IPS DF 4.7 (cell line): Measurements from ENCODE around the gene NELL1.

Source experiments
- DNase-seq: peaks from one replicate; pipeline ENCODE4 v3.0.0-alpha.2; 2013; ENCODE audit warnings: low spot score; ENCODE audit errors: extremely low read depth

Gene NELL1

GRCh38 chr11:21411597-21411996, 742.2 kb downstream of the NELL1 start:
- DNase-seq = no peak

DNA sequence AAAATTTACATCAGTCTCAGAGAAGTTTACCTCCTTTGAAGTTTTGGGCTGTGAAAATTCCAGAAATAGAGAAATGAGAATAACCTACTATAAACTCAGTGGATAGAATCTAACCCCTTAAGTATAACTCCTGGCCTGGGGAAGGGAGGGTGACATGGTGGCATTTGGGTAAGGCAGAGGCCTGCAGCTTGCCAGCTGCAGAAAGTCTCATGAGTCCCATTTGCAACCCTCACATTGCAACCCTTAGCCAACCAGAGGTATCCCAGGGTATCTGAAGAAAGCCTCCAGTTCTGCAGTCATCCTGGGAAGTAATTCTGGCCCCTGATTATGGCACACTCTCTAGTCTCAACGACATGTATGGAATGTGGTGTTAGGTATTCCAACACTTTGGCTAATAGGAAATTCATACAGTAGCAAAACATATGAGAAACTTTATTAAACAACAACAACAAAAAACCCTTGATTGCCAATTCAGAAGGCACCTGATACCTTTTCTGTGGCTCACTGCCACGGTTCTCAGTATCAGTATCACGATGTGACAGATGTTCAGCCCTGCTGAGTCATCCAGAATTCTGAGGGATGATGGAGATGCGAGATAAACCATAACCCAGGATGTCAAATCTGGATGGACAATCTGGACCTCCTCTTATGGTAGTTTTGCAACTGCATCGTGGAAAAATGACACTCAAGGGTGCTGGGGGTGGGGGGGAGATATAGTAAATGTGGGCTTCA, 743.4 kb downstream of the NELL1 start:
- DNase-seq = no peak

DNA sequence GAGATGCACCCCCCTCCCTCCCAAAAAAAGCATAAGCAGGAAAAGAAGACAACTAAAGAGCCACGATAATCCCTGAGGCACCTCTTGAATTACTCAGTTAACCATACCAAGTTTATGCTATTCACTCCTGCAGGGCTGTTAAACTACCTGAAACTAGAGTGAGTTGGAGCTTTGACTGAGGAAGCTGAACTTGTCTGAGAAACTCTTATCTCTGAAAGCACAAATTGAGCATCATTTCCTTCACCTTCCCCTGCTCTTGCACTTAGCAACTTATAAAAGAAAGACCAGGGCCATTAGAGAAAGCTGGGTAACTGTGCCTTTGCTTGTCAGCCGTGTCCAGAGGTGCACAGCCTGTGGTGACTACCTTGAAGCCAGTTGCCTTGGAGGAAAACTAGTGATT, 745.6 kb downstream of the NELL1 start:
- DNase-seq = no peak

- DNase-seq = no peak
Observed at GRCh38 chr11:21415606-21416005, 746.2 kb downstream of the NELL1 start.

DNA sequence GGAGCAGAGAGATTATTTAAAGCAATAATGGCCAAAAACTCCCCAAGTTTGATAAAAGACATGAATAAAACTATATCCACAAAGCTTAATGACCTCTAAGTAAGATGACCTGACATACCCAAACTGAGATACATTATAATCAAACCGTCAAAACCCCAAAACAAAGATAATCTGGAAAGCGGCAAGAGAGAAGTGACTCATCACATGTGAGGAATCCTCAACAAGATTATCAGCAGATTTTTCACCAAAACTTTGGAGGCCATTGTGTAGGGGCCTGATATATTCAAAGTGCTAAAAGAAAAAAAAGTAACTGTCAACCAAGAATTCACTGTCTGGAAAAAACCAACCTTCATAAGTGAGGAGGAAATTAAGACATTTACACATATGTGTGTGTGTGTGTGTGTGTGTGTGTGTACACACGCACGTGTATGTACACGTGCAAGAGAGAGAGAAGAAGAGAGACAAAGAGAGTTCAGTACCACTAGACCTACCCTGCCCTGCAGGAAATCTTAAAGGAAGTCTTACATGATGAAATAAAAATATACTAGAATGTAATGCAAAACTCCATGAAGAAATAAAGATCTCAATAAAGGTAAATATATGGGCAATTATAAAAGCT, 752.4 kb downstream of the NELL1 start:
- DNase-seq = no peak

- DNase-seq = no peak
Observed at GRCh38 chr11:21426931-21427330, 757.5 kb downstream of the NELL1 start.

DNA sequence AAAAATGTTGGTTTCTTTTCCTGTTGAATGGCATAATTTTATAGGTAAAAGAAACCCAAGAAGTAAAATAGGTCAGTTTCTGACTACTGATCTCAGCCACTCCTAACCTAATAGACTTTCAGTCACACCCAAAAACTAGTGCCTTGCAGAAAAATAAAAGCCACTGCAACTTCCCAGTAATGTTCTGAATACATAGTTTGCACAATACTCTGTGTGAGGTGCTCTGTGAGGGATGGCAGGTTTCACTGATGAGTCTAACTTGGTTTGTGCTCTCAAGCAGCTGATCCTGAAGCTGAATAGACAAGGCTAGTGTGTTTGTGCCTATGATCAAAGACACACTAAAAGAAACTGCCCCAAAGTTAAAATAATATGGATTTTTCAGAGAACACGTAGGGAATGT, 758.3 kb downstream of the NELL1 start:
- DNase-seq = no peak

- DNase-seq = no peak
Observed at GRCh38 chr11:21428796-21429195, 759.4 kb downstream of the NELL1 start.

DNA sequence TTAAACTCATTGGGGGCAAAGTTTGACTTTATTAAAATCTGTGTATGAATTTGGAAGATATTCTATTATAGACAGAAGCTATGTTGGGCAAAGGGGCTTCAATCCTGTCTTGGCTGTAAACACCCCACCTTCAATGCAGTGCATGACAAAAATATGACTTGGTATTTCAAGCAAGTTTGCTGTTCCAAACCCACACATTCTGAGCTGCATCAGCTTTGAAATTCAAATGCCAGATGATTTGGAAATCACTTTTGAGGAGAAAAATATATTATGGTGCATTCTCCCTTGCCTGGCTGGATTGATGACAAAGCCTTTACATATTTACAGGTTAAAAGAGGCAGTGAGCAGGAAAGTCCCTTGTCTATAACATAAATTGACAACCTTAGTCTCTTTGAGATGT, 760.0 kb downstream of the NELL1 start:
- DNase-seq = no peak

- DNase-seq = no peak
Observed at GRCh38 chr11:21430537-21430936, 761.2 kb downstream of the NELL1 start.

DNA sequence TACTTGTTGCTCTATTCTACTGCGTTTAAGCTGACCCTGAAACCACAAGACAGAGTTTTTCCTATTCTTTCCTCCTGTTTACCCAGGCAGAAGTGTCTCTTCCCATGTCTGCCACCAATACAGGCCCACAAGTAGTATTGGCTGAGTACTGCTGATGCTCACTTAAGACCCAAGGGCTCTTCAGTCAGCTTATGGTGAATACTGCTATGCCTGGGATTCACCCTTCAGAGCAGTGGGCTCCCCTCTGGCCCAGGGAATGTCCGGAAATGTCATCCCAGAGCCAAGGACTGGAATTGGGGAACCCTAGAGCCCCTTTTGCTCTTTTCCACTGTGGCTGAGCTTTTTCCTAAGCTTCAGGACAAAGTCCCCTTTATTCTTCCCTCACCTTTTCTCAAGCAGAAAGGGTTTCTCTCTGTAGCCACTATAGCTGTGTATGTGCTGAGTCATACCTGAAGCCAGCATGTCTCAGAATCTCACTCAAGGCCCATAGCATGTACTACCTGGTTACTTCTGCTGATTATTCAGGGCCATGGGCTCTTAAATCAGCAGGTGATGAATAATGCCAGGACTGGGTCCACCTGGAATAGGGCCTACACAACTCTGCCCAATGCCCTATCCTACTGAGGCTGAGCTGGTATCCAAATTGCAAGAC, 777.7 kb downstream of the NELL1 start:
- no peak for DNase-seq

DNA sequence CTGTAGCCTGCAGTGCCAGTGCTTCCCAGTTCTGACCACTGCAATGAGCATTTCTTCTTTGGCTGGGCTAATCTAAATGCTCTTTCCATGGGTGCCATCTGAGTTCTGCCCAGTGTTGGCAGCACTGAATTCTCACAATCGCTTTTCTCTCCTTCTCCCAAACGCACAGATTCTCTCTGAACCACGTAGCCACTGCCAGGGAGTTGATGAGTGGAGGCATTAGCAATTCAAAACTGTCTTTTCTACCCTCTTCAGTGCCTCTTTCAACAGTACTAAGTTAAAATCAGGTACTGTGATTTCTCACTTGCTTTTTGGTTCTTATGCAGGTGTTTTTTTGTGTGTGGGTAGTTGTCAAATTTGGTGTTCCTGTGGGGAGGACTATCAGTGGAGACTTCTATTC, 778.5 kb downstream of the NELL1 start:
- DNase-seq = no peak

DNA sequence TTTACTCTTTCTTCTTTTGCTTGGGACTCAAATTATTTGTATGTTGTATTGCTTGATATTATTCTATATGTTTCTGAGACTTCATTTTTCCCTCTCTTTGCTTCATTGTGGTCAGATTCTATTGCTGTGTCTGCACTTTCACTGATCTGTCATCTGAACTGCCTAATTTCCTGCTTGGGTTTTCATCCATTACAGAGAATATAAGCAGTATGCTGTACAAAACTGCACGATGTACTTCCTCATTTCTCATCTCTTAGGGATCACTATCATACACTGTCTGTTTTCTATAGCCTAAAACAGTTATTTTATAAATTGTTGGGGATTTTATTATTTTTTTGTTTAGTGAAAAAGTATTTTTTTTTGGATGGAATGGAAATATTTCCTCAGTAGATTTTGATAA, 786.8 kb downstream of the NELL1 start:
- DNase-seq = no peak

DNA sequence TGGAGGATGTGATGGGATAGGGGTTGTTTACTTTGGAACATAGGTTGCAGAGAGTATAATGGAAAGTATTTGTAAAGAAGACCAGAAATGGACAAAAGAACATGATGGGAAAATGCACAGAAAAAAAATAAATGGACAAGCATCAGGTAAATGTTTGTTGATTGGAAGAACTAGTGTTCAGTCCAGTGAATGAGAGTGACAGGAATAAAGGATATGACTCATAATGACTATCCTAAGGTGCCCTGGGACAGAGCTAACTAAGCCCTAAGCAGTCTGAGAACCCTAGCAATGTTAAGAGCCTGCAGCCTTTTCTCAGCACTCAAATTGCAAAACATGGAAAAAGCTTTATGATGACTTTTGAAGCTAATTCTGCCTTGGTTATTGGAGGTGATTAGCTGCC, 790.7 kb downstream of the NELL1 start:
- DNase-seq = no peak

GRCh38 chr11:21461701-21462100, 792.3 kb downstream of the NELL1 start:
- DNase-seq = no peak

DNA sequence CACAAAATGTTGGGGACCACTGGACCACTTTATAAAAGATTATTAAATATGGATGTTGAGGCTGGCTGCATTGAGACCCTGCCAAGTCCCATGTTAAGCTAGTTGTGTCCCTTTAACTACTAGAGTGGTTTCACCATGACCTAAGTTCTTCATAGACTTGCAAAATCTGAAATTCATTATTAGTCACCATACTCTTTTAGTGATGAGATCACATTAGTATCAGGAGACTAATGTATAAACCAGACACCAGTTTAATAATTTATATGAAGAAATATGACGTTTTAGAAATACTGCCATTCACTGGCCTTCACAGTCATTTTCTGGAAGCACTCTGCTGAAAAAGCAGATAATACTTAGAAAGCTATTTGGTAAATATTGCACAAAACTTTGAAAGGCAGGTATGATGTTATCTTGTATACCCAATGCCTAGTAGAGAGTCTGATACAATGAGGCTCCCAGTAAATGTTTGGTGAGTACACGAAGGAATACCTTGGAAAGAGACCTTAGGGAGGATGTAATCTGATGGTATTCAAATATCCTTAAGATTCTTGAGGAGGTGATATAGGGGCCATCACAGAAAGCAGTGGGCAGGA, 795.3 kb downstream of the NELL1 start:
- no peak for DNase-seq

GRCh38 chr11:21465203-21465602, 795.8 kb downstream of the NELL1 start:
- no peak for DNase-seq

GRCh38 chr11:21465920-21466319, 796.5 kb downstream of the NELL1 start:
- DNase-seq = no peak

DNA sequence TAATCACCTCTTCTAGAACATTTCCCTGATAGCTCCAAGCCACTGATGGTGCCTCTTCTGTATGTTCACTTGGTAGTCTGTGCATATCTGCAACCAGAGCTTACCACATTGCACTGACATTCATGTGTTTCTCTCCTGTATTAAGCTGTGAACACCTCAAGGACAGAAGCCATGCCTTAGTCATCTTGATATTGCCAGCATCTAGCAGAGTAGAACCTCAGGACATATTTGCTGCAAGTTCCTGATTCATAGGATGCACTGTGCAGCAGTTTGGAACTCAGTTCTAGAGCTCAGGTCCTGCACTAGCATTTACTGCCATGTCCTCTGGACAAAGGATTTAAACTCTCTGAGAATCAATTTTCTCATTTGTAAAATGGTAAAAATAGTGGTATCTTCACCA, 801.1 kb downstream of the NELL1 start:
- DNase-seq = no peak

- DNase-seq = no peak
Observed at GRCh38 chr11:21472261-21472660, 802.9 kb downstream of the NELL1 start.

GRCh38 chr11:21474529-21474928, 805.1 kb downstream of the NELL1 start:
- no peak for DNase-seq

DNA sequence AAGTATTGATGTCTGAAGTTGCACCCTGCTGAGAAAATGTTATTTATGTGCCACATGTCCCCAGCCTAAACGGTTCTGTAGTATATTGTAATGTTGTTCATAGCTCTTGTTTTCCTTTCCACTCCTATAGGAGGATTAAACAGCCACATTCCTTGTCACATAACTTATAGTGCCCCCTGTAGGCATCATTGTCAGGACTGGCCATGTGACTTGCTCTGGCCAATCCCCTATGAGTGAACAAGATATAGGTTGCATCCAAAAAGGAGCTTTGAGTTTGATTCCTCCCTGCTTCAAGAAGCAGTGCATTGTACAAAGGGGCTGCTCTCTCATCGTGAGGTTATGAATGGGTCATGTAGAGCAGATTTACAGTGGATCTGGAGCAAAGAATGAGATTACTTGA, 805.9 kb downstream of the NELL1 start:
- DNase-seq = no peak
